ENCODE measurements around the gene ADGRB3. TPM values are rescaled to one million over a fixed set of nuclear protein-coding genes. Genes with fewer than 3 reads are reported as not detected.

The ADGRB3 gene
- total and polyA plus RNA-seq, 2 donors from 2014 or later, result 0.26 to 2.2 TPM

GRCh38 chr6:69331886-69332285 lies 696.8 kb downstream of the ADGRB3 start:
- DNase-seq (no peak), FAIRE-seq (no peak)
- Histone ChIP-seq H3K9me3 (ENCODE audit: control insufficient read depth in 2 of 3, insufficient read depth in 1 of 3, low read length in 3 of 3) (no peaks in the 10 kb centered on the region), H3K4me1 (ENCODE audit: control insufficient read depth in 2 of 3, insufficient read depth in 2 of 3, low read depth in 1 of 3, low read length in 3 of 3) (no peaks in the 10 kb centered on the region), H3K27me3 (ENCODE audit: control insufficient read depth, insufficient read depth, low read length) (no peaks in the 10 kb centered on the region), H3K9ac (ENCODE audit: low read length in 3 of 3) (no peak overlapping the region), H3K27ac (ENCODE audit: low read depth in 2 of 2, low read length in 2 of 2) (no peak overlapping the region), H3K4me3 (ENCODE audit: low read length in 3 of 3) (no peak overlapping the region), H3K36me3 (ENCODE audit: control insufficient read depth in 2 of 3, insufficient read depth in 3 of 3, low read length in 3 of 3) (no peaks in the 10 kb centered on the region)
- intact Hi-C loops (cut with DNase I), result no loop called here
- no peak for TF ChIP-seq CTCF (IDR thresholded peaks at IDR 0.05; ENCODE audit: borderline replicate concordance, extremely low read depth, insufficient read depth)

- Histone ChIP-seq H3K9me3 (ENCODE audit: control insufficient read depth in 2 of 3, insufficient read depth in 1 of 3, low read length in 3 of 3) (no peaks in the 10 kb centered on the region), H3K36me3 (ENCODE audit: control insufficient read depth in 2 of 3, insufficient read depth in 3 of 3, low read length in 3 of 3) (no peaks in the 10 kb centered on the region), H3K4me3 (ENCODE audit: low read length in 3 of 3) (no peak overlapping the region), H3K27ac (ENCODE audit: low read depth in 2 of 2, low read length in 2 of 2) (no peak overlapping the region), H3K9ac (ENCODE audit: low read length in 3 of 3) (no peak overlapping the region), H3K27me3 (ENCODE audit: control insufficient read depth, insufficient read depth, low read length) (no peaks in the 10 kb centered on the region), H3K4me1 (ENCODE audit: control insufficient read depth in 2 of 3, insufficient read depth in 2 of 3, low read depth in 1 of 3, low read length in 3 of 3) (no peaks in the 10 kb centered on the region)
- TF ChIP-seq CTCF (IDR thresholded peaks at IDR 0.05; ENCODE audit: borderline replicate concordance, extremely low read depth, insufficient read depth), result no peak
- intact Hi-C loops (cut with DNase I), result no loop called here
- DNase-seq (no peak), FAIRE-seq (no peak)
These were observed 702.2 kb downstream of the ADGRB3 start for GRCh38 chr6:69337311-69337710.

GRCh38 chr6:69338431-69339162 lies 703.5 kb downstream of the ADGRB3 start:
- Histone ChIP-seq H3K9ac (ENCODE audit: low read length in 3 of 3) (no peak overlapping the region), H3K27me3 (ENCODE audit: control insufficient read depth, insufficient read depth, low read length) (no peaks in the 10 kb centered on the region), H3K4me1 (ENCODE audit: control insufficient read depth in 2 of 3, insufficient read depth in 2 of 3, low read depth in 1 of 3, low read length in 3 of 3) (no peaks in the 10 kb centered on the region), H3K27ac (ENCODE audit: low read depth in 2 of 2, low read length in 2 of 2) (no peak overlapping the region), H3K36me3 (ENCODE audit: control insufficient read depth in 2 of 3, insufficient read depth in 3 of 3, low read length in 3 of 3) (no peaks in the 10 kb centered on the region), H3K4me3 (ENCODE audit: low read length in 3 of 3) (no peak overlapping the region), H3K9me3 (ENCODE audit: control insufficient read depth in 2 of 3, insufficient read depth in 1 of 3, low read length in 3 of 3) (no peaks in the 10 kb centered on the region)
- FAIRE-seq, result no peak
- DNase-seq, result no peak
- TF ChIP-seq CTCF (IDR thresholded peaks at IDR 0.05; ENCODE audit: borderline replicate concordance, extremely low read depth, insufficient read depth), result no peak
- intact Hi-C loops (cut with DNase I), result no loop called here

- DNase-seq, result no peak
- Histone ChIP-seq H3K27ac (ENCODE audit: low read depth in 2 of 2, low read length in 2 of 2) (no peak overlapping the region), H3K9ac (ENCODE audit: low read length in 3 of 3) (no peak overlapping the region), H3K9me3 (ENCODE audit: control insufficient read depth in 2 of 3, insufficient read depth in 1 of 3, low read length in 3 of 3) (no peaks in the 10 kb centered on the region), H3K27me3 (ENCODE audit: control insufficient read depth, insufficient read depth, low read length) (no peaks in the 10 kb centered on the region), H3K4me3 (ENCODE audit: low read length in 3 of 3) (no peak overlapping the region), H3K36me3 (ENCODE audit: control insufficient read depth in 2 of 3, insufficient read depth in 3 of 3, low read length in 3 of 3) (no peaks in the 10 kb centered on the region), H3K4me1 (ENCODE audit: control insufficient read depth in 2 of 3, insufficient read depth in 2 of 3, low read depth in 1 of 3, low read length in 3 of 3) (no peaks in the 10 kb centered on the region)
- TF ChIP-seq CTCF (IDR thresholded peaks at IDR 0.05; ENCODE audit: borderline replicate concordance, extremely low read depth, insufficient read depth), result no peak
- intact Hi-C loops (cut with DNase I), result no loop called here
- FAIRE-seq, result no peak
These were observed 704.1 kb downstream of the ADGRB3 start for GRCh38 chr6:69339163-69339550.

Data from kidney (tissue), 14 donors.